Posterior cingulate gyrus (tissue), 11 donors: Measurements from ENCODE around the gene PRMT9.

Experiments used
- DNase-seq, 10 donors: peaks; one replicate each; pipeline versions ENCODE4 v3.0.0 to v3.0.0-alpha.2; 2020 to 2021; ENCODE audit warnings: mixed read lengths in 3 of 10
- intact Hi-C: fragments of 100-400 bp; cut with DNase I; formaldehyde crosslinking; loops from one replicate; pipeline ENCODE4 v1.15.1; 2023

PRMT9 gene

DNA sequence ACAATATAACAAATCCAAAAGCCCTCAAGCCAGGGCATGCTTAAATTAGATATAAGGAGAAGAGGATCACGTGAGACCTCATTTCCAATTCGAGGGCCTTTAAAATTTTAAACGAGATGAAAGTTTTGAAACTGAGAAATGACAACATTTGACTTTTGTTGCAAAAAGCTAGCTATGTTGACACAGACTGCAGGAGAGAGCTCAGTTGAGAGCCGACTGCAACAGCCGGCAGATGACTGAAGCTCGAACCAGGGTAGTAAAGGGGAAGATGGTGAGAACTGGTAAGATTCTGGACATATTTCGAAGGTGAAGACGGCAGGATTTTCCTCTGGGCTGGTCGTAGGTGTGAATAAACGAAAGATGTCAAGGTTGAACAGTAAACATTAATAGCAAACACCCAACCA lies 773 bp downstream of the PRMT9 start:
- peak in 1 of 10 donors; percentile 81 for DNase-seq
- intact Hi-C loops: loop anchor here (5.0 kb wide), 1 partner anchor 66 kb away; the partner anchor contains the start of gene TMEM184C

DNA sequence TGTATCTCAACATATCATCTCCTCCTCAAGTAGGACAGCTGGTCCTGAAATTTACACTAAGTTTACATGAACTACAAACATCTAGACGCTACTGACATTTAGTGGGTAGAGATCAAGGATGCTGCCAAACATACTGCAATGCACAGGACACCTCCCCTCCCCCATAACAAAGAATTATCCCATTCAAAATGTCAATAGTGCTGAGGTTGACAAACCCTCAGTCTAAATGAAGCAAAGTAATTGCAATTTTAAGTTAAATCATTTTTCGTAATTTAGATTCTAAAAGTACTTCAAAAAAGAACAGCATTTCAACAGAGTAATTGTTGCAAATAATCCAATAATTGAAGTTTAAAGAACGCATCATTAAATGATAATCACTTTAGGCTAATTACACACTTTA lies 1.2 kb downstream of the PRMT9 start:
- no peak for DNase-seq
- intact Hi-C loops: loop anchor here (5.0 kb wide), 1 partner anchor 65 kb away; the partner anchor contains the start of gene TMEM184C

DNA sequence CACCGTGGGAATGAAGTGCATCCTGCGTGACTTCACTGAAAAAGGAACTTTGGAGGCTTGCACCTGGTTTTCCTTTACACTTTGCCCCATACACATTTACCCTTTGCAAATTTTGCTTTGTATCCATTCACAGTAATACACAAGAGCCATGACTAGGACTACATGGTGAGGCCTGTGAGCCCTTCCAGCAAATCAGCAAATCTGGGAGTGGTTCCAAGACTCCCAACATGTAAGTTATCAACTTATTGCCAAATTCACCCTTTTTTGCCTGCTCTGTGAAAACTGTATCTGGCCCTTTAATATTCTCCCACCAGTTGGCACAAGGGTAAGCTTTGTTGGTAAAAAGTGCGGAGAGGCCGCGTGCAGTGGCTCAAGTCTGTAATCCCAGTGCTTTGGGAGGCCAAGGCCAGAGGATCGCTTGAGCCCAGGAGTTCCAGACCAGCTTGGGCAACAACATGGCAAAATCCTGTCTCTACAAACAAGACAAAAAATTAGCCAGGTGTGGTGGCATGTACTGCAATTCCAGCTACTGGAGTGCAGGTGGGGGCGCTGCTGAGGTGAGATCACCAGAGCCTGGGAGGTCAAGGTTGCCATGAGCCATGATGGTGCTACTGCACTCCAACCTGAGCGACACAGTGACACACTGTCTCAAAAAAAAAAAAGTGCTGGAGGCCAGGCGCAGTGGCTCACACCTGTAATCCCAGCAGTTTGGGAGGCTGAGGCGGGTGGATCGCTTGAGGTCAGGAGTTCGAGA lies 5.0 kb downstream of the PRMT9 start:
- intact Hi-C loops: no loop called here
- no peak for DNase-seq

DNA sequence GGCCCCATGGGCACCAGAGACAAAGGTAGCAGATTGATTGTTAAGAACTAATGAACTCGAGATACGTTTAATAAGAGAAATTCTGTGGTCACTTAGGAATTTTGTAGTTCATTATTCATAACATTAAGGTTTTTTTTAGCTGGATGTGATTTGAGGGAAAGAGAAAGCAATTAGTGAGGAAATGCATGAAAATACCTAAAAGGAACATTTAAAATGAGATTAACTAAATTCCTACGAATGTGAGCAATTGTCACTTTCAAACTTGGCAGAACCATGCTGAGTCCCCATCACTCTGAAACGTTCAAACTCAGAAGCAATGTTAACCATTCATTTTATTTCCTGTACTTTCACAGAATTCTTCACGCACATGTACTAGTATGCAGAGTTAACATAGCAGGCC lies 5.9 kb downstream of the PRMT9 start:
- no peak for DNase-seq
- intact Hi-C loops: no loop called here

DNA sequence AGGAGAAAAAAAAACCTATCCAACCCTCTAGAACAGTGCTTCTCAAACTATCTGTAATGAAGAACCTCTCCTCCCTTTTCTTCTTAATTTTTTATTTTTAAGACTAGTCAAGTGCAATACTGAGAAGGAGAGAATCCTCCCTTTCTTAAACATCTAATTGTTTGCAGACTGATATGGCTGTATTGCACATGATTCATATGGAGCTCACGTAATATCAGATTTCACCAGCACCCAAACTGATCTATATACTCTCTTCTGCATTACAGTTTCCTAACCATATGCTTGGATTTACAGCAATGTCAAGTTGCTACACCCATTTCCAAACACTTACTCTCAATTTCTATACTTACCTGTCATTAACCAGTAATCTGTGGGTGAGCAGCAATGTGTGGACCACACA lies 9.5 kb downstream of the PRMT9 start:
- intact Hi-C loops: no loop called here

DNA sequence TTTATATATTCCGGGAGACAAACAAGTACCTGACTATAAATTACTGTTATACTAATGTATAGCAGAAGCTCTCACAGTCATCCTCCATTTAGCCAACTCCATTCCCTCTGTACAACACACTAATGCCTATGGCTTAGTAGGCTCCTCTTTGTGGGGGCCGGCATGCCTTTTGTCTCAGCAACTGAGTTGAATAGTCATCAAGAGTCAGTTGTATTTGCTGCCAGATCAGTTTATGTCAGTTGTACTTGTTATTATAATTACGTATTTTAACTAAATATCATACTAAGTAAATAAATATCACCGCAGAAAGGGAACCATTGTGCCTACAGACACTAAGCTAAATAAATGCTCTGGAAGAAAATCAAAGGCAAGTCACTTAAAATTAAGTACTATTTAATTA lies 9.9 kb downstream of the PRMT9 start:
- intact Hi-C loops: no loop called here
- no peak for DNase-seq

More for the DNA sequence above, 9.5 kb downstream of the PRMT9 start:
- no peak for DNase-seq

DNA sequence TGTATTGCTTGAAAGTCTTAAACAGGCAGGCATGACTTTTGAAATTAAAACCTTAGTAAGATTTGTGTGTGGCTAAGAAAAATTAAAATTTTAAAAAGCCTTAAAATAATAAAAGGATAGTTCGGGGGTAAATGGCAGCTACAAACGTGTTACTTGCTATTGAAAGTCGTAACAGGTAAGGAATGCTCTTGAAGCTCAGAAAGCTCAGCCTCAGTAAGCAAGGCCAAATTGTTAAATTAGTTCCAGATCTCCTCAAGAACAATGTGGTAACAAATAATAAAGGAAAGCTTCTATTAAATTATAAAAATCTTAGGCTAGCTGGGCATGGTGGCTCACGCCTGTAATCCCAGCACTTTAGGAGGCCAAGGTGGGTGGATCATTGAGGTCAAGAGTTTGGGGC lies 25.5 kb downstream of the PRMT9 start:
- intact Hi-C loops: no loop called here
- DNase-seq: no peak

DNA sequence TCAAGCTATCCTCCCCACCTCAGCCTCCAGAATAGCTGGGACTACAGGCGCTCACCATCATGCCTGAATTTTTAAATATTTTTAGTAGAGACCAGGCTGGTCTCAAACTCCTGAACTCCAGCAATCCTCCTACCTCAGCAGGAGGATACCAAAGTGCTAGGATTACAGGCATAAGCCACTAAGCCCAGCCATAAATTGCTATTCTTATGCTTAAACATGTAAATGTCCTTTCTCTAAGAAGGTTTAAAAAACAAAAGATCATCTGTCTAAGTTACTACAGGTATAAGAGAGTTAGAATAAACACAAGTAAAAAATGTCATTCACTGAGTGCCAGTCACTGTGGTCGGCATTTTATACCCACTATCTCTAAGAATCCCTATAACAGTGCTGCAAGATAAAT lies 28.3 kb downstream of the PRMT9 start:
- intact Hi-C loops: no loop called here
- DNase-seq: no peak

DNA sequence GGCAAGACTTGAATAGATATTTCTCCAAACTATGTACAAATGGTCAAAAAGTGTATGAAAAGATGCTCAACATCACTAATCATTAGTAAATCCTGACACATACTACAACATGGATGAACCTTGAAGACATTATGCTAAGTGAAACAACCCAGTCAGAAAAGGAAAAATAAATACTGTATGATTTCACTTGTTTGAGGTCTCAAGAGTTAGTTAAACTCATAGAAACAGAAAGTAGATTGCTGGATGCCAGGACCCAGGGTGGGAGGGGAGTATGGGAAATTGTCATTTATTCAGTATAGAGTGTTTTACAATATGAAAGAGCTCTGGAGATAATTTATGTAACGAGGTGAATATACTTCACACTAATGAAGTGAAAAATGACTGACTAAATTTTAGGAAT lies 32.4 kb downstream of the PRMT9 start:
- intact Hi-C loops: no loop called here
- DNase-seq: no peak

DNA sequence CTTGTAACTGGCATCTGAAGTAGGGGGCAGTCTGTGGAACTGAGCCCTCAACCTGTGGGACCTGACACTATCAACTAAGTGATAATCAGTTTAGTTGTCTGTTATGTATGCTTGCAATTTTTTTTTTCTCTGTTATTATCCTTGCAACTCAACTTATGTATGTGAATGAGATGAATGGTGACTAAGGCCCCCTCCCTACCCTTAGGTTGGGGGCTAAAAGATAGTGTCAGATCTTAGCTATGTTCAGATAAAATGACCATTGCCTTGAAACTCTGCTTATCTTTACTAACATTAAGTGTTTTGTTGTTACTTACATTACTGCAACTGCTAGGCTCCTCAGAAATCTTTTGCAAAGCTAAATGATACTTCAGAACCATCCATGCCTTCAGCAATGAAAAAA lies 35.3 kb downstream of the PRMT9 start:
- intact Hi-C loops: no loop called here
- no peak for DNase-seq

DNA sequence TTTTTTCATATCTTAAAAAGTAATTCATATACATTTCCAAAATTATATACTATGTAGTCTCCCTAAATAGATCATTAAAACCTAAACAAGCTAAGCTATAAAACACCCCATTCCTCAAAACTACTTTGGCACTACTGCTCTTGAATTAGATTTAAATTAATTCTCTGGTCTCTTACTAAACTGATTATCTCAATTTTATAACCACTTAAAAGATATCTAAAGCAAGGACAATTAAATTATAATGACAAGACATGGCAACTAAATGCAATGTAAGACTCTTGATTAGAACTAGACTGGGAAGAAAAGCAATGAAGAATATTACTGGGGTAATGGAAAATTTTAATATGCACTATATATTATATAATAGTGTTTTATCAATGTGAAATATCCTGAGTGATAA lies 38.9 kb downstream of the PRMT9 start:
- DNase-seq: no peak
- intact Hi-C loops: no loop called here

DNA sequence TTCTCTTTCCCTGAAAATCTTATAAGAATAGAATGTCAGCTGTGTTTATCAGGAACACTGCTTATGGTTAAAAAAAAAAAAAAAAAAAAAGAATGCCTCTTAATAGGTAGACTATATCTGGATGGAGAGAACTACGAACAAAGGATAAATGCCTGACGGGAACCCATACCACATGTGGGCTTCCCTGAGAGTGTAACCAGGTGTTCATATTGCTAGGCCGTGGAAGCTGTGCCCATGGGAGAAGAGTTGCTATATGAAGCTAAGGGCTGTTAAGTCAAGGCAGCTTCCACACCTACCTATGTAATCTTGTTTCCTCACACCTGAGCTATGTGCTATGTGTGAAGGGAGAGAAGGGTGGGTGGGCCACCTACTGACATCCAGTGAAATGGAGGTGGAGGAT lies 39.5 kb downstream of the PRMT9 start:
- intact Hi-C loops: no loop called here
- no peak for DNase-seq

DNA sequence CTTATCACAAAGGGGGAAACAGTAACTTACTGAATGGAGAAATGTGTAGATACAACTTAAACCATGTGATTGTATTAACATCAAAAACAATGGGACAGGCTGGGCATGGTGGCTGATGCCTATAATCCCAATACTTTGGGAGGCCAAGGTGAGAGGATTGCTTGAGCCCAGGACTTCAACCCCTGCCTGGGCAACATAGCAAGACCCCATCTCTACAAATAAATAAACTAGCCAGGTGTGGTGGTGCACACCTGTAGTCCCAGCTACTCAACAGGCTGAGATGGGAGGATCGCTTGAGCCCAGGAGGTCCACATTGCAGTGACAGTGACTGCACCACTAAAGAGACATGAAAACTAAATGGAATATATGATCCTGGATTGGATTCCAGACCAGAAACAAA lies 40.3 kb downstream of the PRMT9 start:
- no peak for DNase-seq
- intact Hi-C loops: no loop called here

DNA sequence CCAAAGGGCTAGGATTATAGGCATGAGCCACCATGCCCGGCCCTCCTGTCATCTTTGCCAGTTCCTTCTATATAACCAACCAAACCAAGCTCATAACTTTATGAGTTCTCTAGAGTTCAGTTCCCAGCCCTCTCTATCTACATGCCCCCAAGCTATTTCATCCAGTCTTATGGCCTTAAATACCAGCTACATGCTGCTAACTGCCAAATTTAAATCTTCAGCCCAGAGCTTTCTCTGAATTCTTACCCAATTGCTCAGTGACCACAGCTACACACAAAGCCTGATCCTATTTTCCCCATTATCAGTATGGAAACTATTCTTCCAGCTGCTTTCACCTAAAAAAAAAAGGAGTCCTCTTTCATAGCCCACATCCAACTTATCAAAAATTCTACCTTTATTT lies 43.6 kb downstream of the PRMT9 start:
- intact Hi-C loops: no loop called here
- no peak for DNase-seq

DNA sequence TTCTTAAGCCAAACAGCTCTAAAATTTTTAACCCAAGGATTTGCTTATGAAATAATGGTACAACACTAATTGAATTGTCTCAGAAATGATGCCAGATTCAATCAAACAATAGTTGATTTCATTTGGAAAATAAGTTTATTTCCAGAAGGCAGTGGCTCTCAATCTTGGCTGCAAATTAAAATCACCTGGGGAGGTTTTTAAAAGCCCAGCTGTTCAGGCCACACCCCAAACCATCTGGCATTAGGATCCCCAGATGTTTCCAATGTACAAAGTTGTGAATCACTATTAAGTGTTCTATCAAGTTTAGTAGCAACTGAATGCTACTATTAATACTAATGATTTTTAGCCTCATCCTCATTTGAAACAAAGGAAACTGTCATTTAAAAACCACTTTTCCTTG lies 44.6 kb downstream of the PRMT9 start:
- DNase-seq: no peak

DNA sequence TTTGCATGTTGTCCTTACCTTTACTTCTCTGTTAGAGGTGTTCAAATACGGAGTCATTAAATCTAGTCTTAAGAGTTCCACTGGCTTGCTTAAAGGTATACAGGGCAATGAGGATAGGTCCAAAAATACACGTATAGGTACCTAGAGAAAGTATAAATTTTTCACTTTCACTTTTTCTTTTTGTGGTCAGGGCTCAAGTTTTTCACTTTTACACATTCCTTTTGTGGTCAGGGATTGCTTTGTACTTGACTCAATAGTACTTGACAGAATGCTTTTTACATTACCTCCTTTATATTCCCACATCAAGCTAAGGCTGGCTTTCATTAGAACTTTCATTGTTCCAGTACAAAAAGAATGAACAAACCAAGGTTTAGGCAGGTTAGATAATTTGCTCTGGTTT lies 45.0 kb downstream of the PRMT9 start:
- intact Hi-C loops: no loop called here
- no peak for DNase-seq

More for the DNA sequence above, 44.6 kb downstream of the PRMT9 start:
- intact Hi-C loops: no loop called here

DNA sequence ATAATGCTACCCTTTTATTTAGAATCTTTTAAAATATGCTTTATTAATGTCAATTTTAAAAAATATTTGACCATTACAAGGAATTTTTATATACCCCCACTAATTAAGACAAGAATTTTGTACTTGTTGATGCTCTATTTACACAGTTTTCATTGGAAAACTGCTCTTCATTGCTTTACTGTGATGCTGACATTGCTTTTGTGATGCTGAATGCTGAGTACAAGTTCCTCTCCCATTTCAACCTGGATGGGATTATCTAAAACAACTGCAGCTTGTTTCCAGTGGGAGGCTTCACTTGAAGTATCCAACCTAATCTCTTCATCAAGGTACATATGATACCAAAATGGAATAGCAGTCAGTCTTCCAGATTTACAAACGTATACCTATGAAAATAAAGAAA lies 45.6 kb downstream of the PRMT9 start:
- intact Hi-C loops: no loop called here
- no peak for DNase-seq

DNA sequence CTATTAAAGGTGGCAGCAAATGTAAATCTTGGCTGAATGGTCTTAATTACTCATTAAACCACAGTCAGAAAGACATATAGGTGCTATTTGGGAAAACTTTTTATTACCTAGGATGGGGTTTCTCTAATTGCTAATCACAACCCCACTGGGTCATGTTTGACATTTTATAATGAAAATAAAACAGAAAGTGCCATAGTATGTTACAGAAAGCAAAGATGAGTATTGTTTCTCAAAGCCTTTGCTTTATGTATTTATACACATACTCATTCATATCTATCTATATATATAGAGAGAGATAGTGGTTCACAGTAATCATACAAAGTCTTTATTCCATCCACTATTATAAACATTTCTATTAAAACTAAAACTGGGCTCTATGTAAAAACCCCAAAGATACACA lies 48.6 kb downstream of the PRMT9 start:
- DNase-seq: no peak
- intact Hi-C loops: no loop called here

DNA sequence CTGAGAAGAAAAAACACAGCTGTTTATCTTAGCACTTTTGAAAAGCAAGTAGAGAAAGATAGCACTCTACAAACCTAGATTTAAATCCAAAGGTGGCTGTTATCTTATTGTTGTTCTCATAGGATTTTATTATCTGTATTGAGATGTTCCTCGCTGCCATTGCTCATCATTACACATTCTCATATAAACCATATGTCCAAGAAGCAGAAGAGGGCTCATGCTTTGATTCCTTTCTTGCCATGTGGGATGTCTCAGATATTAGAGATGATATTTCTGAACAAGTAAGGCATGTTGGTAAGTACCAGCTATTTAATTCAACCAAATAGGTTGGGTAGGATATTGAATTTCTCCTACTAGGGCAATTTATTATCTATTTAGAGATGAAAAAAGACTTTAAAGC lies 50.3 kb downstream of the PRMT9 start:
- no peak for DNase-seq
- intact Hi-C loops: no loop called here

DNA sequence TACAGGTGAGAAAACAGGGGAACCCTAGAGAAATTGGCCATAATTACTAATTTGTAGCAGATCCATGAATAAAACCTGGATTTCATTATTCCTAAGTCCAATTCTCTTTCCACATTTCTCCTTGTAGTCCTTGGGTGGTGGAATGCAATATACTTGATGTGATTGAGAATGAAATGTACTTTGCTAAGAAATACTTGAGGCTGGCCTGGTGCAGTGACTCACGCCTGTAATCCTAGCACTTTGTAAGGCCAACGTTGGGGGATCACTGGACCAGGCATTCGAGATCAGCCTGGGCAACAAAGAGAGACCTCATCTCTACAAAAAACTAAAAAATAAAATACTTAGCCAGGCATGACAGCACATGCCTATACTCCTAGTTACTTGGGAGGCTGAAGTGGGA lies 50.9 kb downstream of the PRMT9 start:
- no peak for DNase-seq
- intact Hi-C loops: no loop called here

DNA sequence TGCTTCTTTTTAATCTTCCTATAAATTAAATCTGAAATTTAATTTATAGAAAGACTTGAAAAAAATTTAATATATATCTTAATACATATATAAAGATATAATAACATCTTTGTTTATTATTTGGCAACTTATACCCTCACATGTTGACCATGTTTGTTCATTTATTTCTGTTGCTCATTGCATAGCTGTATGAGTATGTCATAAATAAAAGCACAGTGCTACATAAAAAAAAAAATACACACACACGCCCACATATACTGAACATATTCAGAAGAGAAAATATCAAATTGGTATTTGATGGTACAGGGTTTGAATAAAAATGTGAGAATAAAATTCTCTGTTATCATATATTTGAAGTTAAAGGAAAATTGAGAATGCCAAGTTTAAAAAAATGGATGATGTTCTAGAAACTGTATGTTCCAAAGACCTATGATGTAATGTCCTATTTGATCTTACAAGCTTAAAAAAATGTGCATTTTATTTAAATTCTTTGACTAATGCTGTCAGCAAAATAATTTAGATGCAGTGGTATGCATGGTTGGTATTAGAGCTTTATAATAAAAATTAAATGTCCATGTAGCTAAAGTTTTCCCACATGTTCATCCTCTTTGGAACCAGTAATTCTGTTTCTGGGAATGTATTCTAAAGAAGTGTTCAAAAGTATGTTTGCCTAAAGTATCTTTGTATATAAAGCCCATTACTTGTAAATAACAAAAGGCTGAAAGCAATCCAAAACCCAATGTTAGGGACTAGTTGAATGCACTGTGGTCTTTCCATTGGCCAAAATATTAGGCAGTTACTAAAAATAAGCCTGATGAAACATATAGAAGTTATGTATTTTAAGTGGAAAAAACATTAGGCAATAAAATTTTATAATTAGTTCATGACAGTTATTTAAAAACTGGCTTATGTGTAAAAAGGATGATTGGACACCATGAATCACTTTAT lies 53.9 kb downstream of the PRMT9 start:
- intact Hi-C loops: no loop called here

DNA sequence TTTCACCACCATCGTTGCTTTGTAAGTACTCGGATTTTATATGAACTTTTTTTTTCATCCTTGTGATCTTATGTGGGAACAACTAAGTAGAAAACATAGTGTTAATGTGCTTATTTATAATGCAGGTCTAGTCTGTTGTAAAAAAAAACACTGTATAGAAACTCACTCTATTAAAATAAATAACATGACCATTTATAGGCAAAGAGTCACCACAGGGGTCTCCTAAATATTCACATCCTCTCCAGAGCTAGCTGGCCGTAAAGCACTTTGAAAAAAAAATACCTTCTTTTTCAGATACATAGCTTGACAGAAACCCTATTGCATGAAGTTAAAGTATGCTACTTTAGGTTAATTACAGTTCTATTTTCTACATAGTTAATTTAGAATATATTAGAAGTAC lies 55.5 kb downstream of the PRMT9 start:
- intact Hi-C loops: no loop called here

More for the DNA sequence above, 53.9 kb downstream of the PRMT9 start:
- no peak for DNase-seq

More for the DNA sequence above, 55.5 kb downstream of the PRMT9 start:
- no peak for DNase-seq
